Astrocyte of the spinal cord (primary cell): ENCODE measurements around the gene PRR5L.

ENCODE experiments used
- DNase-seq: peaks from one replicate; pipeline ENCODE4 v3.0.0; 2011; ENCODE audit warnings: low read depth, low spot score
- H3K4me3 ChIP-seq: 2 replicates; pipeline ENCODE4 v1.5.1; 2011; ENCODE audit warnings: low read depth, mild to moderate bottlenecking, low read length, moderate library complexity
- CTCF ChIP-seq: IDR thresholded peaks from 2 replicates; pipeline ENCODE4 v1.5.1; 2012; ENCODE audit warnings: low read depth, mild to moderate bottlenecking, low read length, inconsistent platforms
- in situ Hi-C: cut with HindIII; loops from 2 replicates; pipeline ENCODE4 v1.10.0; 2017; ENCODE audit warnings: low sequenced_read_pairs

The PRR5L gene

DNA sequence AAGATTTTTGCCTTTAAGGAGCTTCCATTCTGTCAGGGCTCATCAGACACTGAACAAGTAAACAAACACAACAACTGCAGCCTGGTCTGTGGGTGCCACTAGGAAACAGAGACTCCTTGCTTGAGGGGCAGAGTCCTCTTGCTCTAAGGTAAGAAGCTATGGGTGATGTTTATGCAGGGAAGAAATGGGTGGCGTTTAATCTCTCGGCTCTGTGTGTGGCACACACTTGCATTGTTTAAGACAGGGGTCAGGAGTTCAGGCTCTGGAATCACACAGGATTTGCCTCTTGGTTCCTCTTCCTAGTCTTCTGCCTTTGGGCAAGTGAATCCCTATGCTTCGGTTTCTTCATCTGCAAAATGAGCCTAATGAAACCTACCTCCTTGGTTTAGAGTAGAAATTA lies 90.3 kb downstream of the PRR5L start:
- TF ChIP-seq CTCF: no peak
- no peak overlapping the region for H3K4me3 ChIP-seq
- in situ Hi-C loops: no loop called here
- DNase-seq: no peak

- in situ Hi-C loops: no loop called here
- no peak for DNase-seq
- TF ChIP-seq CTCF: no peak
Observed at GRCh38 chr11:36388071-36388470, 92.0 kb downstream of the PRR5L start.

GRCh38 chr11:36388951-36389350 lies 92.9 kb downstream of the PRR5L start:
- no peak overlapping the region for H3K4me3 ChIP-seq
- in situ Hi-C loops: no loop called here
- no peak for DNase-seq
- TF ChIP-seq CTCF: no peak

More at GRCh38 chr11:36388071-36388470, 92.0 kb downstream of the PRR5L start:
- H3K4me3 ChIP-seq: no peak overlapping the region

DNA sequence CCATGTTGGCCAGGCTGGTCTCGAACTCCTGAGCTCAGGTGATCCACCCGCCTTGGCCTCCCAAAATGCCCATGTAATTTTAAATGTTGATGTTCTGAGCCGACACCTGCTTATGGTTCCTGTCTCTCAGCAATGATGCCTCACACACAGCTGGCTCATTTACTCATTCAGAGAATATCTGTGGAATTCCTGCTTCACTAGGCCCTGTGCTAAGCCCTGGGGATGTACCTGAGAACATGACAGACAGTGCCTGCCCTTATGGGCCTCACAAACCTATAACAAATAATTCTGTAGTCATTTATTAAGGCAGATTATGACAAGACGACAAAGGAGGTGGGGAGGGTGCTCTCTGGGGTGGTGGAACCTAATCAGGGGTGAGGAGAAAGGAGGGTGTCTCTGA lies 93.7 kb downstream of the PRR5L start:
- DNase-seq: no peak
- no peak for TF ChIP-seq CTCF
- no peak overlapping the region for H3K4me3 ChIP-seq
- in situ Hi-C loops: no loop called here

GRCh38 chr11:36390963-36391471 lies 94.9 kb downstream of the PRR5L start:
- in situ Hi-C loops: no loop called here
- TF ChIP-seq CTCF: no peak
- no peak overlapping the region for H3K4me3 ChIP-seq
- no peak for DNase-seq

GRCh38 chr11:36392196-36392595 lies 96.1 kb downstream of the PRR5L start:
- TF ChIP-seq CTCF: no peak
- in situ Hi-C loops: no loop called here

DNA sequence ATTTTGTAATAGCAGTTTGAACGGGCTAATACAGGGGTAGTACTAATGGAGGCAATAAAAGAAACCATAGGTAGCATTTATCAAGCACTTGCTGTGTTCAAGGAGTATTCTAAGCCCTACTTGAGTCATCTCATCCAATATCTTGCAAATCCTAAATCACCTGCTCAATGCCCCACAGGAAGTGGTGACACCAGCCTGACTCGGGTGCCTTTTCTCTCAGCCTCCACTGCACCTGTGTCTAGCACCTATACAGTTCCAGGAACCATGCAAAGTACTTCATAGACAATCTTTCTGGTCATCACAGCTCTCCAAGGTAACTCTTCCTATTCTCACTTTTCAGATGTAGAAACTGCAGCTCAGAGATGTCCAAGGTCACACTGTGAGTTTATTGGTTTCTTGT lies 98.0 kb downstream of the PRR5L start:
- H3K4me3 ChIP-seq: no peak overlapping the region
- in situ Hi-C loops: no loop called here
- no peak for TF ChIP-seq CTCF
- no peak for DNase-seq

More at GRCh38 chr11:36392196-36392595, 96.1 kb downstream of the PRR5L start:
- DNase-seq: no peak
- no peak overlapping the region for H3K4me3 ChIP-seq
